ENCODE results near the gene KCMF1.

DNA sequence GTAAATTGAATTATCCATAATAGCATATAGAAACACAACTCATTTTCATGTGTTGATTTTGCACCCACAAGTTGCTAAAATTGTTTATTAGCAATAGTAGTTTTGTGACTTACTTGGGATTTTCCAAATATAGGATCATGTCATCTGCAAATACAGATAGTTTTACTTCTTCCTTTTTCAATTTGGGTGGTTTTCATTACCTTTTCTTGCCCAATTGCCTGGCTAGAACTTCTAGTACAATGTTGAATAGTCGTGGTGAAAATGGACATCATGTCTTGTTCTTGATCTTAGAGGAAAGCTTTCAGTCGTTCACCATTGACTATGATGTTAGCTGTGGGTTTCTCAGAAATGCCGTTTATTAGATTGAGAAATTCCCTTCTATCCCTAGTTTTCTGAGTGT is 102.1 kb downstream of the KCMF1 start:
- TF ChIP-seq, protein P1, sequence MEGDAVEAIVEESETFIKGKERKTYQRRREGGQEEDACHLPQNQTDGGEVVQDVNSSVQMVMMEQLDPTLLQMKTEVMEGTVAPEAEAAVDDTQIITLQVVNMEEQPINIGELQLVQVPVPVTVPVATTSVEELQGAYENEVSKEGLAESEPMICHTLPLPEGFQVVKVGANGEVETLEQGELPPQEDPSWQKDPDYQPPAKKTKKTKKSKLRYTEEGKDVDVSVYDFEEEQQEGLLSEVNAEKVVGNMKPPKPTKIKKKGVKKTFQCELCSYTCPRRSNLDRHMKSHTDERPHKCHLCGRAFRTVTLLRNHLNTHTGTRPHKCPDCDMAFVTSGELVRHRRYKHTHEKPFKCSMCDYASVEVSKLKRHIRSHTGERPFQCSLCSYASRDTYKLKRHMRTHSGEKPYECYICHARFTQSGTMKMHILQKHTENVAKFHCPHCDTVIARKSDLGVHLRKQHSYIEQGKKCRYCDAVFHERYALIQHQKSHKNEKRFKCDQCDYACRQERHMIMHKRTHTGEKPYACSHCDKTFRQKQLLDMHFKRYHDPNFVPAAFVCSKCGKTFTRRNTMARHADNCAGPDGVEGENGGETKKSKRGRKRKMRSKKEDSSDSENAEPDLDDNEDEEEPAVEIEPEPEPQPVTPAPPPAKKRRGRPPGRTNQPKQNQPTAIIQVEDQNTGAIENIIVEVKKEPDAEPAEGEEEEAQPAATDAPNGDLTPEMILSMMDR (conservative IDR thresholded peaks at IDR 0.05; ENCODE audit: low read depth, low read length): no peak
- TF ChIP-seq EZH2 (IDR thresholded peaks at IDR 0.05; ENCODE audit: low read length, unreplicated experiment): no peak

All from PC-3 (cell line).